OCI-LY7 (cell line): ENCODE results near the gene INSRR.

Experiments
- CTCF ChIP-seq: fragments of 200-600 bp; sonication (generic); conservative IDR thresholded peaks from 2 replicates; pipeline ENCODE4 v1.5.1; 2014; ENCODE audit warnings: mild to moderate bottlenecking, antibody characterized with exemption, low read length, moderate library complexity, mixed read lengths
- EZH2phosphoT487 ChIP-seq: fragments of 200-600 bp; sonication (generic); IDR thresholded peaks from 2 replicates; pipeline ENCODE4 v1.6.1; 2018; ENCODE audit warnings: low read depth, borderline replicate concordance, mild to moderate bottlenecking, mixed run types, antibody characterized with exemption, low read length, moderate library complexity, mixed read lengths

GRCh38 chr1:156821801-156822200 is 37.1 kb downstream of the INSRR start:
- TF ChIP-seq CTCF (no peak), EZH2phosphoT487 (no peak)
